ENCODE data around the gene ARX.

ARX gene

GRCh38 chrX:24963823-24964222 is 51.9 kb downstream of the ARX start:
- H3K4me3 ChIP-seq (ENCODE audit: low read length), result no peak overlapping the region
- peak; percentile 48 for DNase-seq (ENCODE audit: low read depth)
- TF ChIP-seq, protein P1, sequence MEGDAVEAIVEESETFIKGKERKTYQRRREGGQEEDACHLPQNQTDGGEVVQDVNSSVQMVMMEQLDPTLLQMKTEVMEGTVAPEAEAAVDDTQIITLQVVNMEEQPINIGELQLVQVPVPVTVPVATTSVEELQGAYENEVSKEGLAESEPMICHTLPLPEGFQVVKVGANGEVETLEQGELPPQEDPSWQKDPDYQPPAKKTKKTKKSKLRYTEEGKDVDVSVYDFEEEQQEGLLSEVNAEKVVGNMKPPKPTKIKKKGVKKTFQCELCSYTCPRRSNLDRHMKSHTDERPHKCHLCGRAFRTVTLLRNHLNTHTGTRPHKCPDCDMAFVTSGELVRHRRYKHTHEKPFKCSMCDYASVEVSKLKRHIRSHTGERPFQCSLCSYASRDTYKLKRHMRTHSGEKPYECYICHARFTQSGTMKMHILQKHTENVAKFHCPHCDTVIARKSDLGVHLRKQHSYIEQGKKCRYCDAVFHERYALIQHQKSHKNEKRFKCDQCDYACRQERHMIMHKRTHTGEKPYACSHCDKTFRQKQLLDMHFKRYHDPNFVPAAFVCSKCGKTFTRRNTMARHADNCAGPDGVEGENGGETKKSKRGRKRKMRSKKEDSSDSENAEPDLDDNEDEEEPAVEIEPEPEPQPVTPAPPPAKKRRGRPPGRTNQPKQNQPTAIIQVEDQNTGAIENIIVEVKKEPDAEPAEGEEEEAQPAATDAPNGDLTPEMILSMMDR (conservative IDR thresholded peaks at IDR 0.05; ENCODE audit: low read depth, low read length), result no peak

DNA sequence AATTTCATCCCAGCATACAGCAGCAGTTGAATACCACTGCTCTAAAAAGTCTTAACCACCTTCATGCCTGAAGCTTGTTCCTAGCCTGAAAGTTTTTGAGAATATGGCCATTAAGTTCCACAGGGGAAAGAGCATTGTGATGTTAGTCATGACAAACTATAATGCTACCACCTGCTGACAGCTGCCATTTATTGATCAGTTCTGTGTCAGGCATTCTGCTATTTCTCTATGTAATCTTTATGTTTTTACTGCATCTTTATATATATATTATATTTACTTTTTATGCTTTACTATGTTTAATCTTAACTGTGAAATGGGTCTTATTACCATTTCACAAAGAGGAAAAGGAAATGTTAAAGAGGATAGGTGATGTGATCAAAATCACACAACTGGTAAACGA is 54.0 kb downstream of the ARX start:
- no peak overlapping the region for H3K4me3 ChIP-seq (ENCODE audit: low read length)
- DNase-seq (ENCODE audit: low read depth), result no peak
- TF ChIP-seq, protein P1 (conservative IDR thresholded peaks at IDR 0.05; ENCODE audit: low read depth, low read length), result no peak

GRCh38 chrX:24956828-24957227 is 58.9 kb downstream of the ARX start:
- no peak for DNase-seq (ENCODE audit: low read depth)
- no peak overlapping the region for H3K4me3 ChIP-seq (ENCODE audit: low read length)
- TF ChIP-seq, protein P1 (conservative IDR thresholded peaks at IDR 0.05; ENCODE audit: low read depth, low read length), result no peak

DNA sequence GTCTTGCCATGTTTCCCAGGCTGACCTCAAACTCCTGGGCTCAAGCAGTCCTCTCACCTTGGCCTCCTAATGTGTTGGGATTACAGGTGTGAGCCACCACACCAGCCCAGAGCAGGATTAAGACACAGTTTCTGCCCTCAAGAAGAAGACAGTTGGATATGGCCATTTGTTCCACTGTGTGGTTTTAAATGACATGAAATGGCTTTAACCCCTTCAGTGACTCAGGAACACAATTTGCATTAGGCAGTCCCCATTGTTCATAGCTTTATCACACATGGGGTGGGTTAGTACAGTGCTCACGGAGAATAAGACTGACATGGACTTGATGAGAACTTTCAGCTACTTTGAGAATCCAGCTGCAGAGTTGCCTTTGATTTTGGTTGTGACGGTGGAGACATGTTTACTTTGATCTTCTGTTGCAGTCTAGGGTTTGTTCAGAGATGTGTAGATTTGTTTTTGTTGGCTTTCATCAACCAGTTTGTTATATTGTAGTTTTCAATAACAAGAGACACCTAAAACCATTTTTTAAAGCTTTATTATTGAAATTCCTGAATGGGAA is 60.3 kb downstream of the ARX start:
- TF ChIP-seq, protein P1 (conservative IDR thresholded peaks at IDR 0.05; ENCODE audit: low read depth, low read length), result no peak
- H3K4me3 ChIP-seq (ENCODE audit: low read length), result no peak overlapping the region
- DNase-seq (ENCODE audit: low read depth), result no peak

GRCh38 chrX:24954732-24955131 is 61.0 kb downstream of the ARX start:
- DNase-seq (ENCODE audit: low read depth), result no peak
- no peak overlapping the region for H3K4me3 ChIP-seq (ENCODE audit: low read length)
- TF ChIP-seq, protein P1 (conservative IDR thresholded peaks at IDR 0.05; ENCODE audit: low read depth, low read length), result no peak
